Left colon (tissue), 2 donors: ENCODE results near the gene MINK1. TPM values are rescaled to one million over a fixed set of nuclear protein-coding genes. Genes with fewer than 3 reads are reported as not detected.

Source experiments
- total RNA-seq, 2 donors: library from RNA; stranded (reverse); fragmentation: NEBNext Ultra II Directional; extraction: Animal tissue kit (Norgen Biotek cat#: 25700); gene quantifications; one replicate each; pipeline ENCODE4 v1.2.1, GENCODE V29; 2021
- donor health status: DM: no; HTN: no; CAD: no.
- donor health status: DM: yes; HTN: yes; CAD: no.

Gene MINK1
- total RNA-seq, 2 donors from 2014 or later, result 193 to 205 TPM

Other genes starting within 250 kb of the MINK1 start
- gene SMTNL2, start 248.8 kb upstream of the MINK1 start, total RNA-seq, result under 1 TPM in 1 of 2 donors, not detected in 1; 0.25 TPM
- under 1 TPM; 0.12 to 0.36 TPM for gene ALOX15, start 191.7 kb upstream of the MINK1 start, total RNA-seq
- gene PELP1, start 129.2 kb upstream of the MINK1 start, total RNA-seq, result 10 to 100 TPM; 25.8 to 35.5 TPM
- 10 to 100 TPM; 27.2 to 45.1 TPM for gene ARRB2, start 122.7 kb upstream of the MINK1 start, total RNA-seq
- gene MED11, start 101.9 kb upstream of the MINK1 start, total RNA-seq, result 10 to 100 TPM; 21.8 to 26.7 TPM
- gene ZMYND15, start 93.5 kb upstream of the MINK1 start, total RNA-seq, result 1 to 10 TPM; 1.1 to 1.9 TPM
- 10 to 100 TPM; 36.2 to 52.3 TPM for gene CXCL16, start 93.4 kb upstream of the MINK1 start, total RNA-seq
- gene TM4SF5, start 61.5 kb upstream of the MINK1 start, total RNA-seq, result 10 to 100 TPM; 17.3 to 26.9 TPM
- under 1 TPM; 0.73 to 0.79 TPM for gene VMO1, start 47.0 kb upstream of the MINK1 start, total RNA-seq
- gene GLTPD2, start 44.4 kb upstream of the MINK1 start, total RNA-seq, result under 1 TPM; 0.49 to 0.61 TPM
- 10 to 100 TPM; 79.4 to 99.6 TPM for gene PSMB6, start 37.2 kb upstream of the MINK1 start, total RNA-seq
- 10 to 100 TPM; 26.1 to 27.5 TPM for gene PLD2, start 26.2 kb upstream of the MINK1 start, total RNA-seq
- 1 to 10 TPM; 1.3 to 1.8 TPM for gene C17orf107, start 66.2 kb downstream of the MINK1 start, total RNA-seq
- under 1 TPM; 0.43 to 0.81 TPM for gene CHRNE, start 69.8 kb downstream of the MINK1 start, total RNA-seq
- gene GP1BA, start 98.9 kb downstream of the MINK1 start, total RNA-seq, result not detected
- 10 to 100 TPM; 77.5 to 90.0 TPM for gene SLC25A11, start 106.7 kb downstream of the MINK1 start, total RNA-seq
- gene RNF167, start 106.9 kb downstream of the MINK1 start, total RNA-seq, result 100 to 1,000 TPM in 1 of 2 donors, 10 to 100 TPM in 1; 96.5 to 105 TPM
- gene PFN1, start 115.2 kb downstream of the MINK1 start, total RNA-seq, result 100 to 1,000 TPM; 720 to 812 TPM
- gene ENO3, start 117.8 kb downstream of the MINK1 start, total RNA-seq, result 1 to 10 TPM; 7.3 to 8.9 TPM
- gene SPAG7, start 134.5 kb downstream of the MINK1 start, total RNA-seq, result 10 to 100 TPM; 49.3 to 68.2 TPM
- gene CAMTA2, start 154.3 kb downstream of the MINK1 start, total RNA-seq, result 10 to 100 TPM; 49.1 to 52.2 TPM
- gene INCA1, start 164.2 kb downstream of the MINK1 start, total RNA-seq, result 1 to 10 TPM; 1.9 TPM
- 100 to 1,000 TPM; 212 to 226 TPM for gene KIF1C, start 164.6 kb downstream of the MINK1 start, total RNA-seq
- gene SLC52A1, start 202.1 kb downstream of the MINK1 start, total RNA-seq, result 1 to 10 TPM; 2.4 to 2.5 TPM
- gene ZFP3, start 245.1 kb downstream of the MINK1 start, total RNA-seq, result 1 to 10 TPM; 8.0 to 8.6 TPM